ENCODE data around the gene KDM2A. TPM values are rescaled to one million over a fixed set of nuclear protein-coding genes. Genes with fewer than 3 reads are reported as not detected.

Gene KDM2A
- total RNA-seq, 1 donor, result 51.4 TPM

- H3K4me3 ChIP-seq (ENCODE audit: low read depth, low read length), result peak overlapping the region; percentile 84
- no peak for DNase-seq (ENCODE audit: low read depth)
- TF ChIP-seq, protein P1, sequence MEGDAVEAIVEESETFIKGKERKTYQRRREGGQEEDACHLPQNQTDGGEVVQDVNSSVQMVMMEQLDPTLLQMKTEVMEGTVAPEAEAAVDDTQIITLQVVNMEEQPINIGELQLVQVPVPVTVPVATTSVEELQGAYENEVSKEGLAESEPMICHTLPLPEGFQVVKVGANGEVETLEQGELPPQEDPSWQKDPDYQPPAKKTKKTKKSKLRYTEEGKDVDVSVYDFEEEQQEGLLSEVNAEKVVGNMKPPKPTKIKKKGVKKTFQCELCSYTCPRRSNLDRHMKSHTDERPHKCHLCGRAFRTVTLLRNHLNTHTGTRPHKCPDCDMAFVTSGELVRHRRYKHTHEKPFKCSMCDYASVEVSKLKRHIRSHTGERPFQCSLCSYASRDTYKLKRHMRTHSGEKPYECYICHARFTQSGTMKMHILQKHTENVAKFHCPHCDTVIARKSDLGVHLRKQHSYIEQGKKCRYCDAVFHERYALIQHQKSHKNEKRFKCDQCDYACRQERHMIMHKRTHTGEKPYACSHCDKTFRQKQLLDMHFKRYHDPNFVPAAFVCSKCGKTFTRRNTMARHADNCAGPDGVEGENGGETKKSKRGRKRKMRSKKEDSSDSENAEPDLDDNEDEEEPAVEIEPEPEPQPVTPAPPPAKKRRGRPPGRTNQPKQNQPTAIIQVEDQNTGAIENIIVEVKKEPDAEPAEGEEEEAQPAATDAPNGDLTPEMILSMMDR (IDR thresholded peaks at IDR 0.05; ENCODE audit: insufficient read depth, low read length), result no peak
Observed at GRCh38 chr11:67289651-67290479, 170.8 kb downstream of the KDM2A start.

DNA sequence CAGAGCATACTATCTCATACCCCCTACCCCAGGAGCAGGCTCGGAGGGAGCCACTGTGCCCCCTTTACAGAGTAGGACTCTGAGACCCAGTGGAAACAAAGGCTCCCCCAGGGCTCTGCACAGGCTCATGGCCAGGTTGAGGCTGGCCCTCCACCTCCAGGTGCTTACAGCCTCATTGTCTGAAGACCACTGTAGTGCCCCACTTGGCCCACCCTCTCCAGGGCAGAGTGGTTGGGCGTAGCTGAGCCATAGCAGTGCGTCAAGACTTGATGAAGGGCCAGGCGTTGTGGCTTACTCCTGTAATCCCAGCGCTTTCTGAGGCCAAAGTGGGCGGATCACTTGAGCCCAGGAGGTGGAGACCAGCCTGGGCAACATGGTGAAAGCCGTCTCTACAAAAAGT lies 171.7 kb downstream of the KDM2A start:
- peak overlapping the region; percentile 84 for H3K4me3 ChIP-seq (ENCODE audit: low read depth, low read length)
- peak; percentile 90 for DNase-seq (ENCODE audit: low read depth)
- TF ChIP-seq, protein P1 (IDR thresholded peaks at IDR 0.05; ENCODE audit: insufficient read depth, low read length), result no peak

- TF ChIP-seq, protein P1 (IDR thresholded peaks at IDR 0.05; ENCODE audit: insufficient read depth, low read length), result no peak
- no peak overlapping the region for H3K4me3 ChIP-seq (ENCODE audit: low read depth, low read length)
- DNase-seq (ENCODE audit: low read depth), result no peak
Observed at GRCh38 chr11:67291481-67292381, 172.7 kb downstream of the KDM2A start.

DNA sequence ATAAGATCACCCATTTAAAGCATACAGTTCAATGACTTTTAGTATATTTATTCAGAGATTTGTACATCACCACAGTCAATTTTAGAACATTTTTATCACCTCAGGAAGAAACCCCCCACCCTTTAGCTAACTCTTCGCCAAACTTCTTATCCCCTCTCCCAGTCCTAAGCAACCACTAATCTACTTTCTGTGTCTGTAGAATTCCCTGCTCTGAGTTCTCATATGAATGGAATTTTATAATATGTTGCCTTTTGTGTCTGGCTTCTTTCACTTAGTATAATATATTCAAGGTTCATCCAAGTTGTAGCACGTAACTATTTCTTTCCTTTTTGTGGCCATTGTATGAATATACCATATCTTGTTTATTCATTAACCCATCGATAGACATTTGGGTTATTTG lies 173.6 kb downstream of the KDM2A start:
- TF ChIP-seq, protein P1 (IDR thresholded peaks at IDR 0.05; ENCODE audit: insufficient read depth, low read length), result no peak
- DNase-seq (ENCODE audit: low read depth), result peak; percentile 31
- H3K4me3 ChIP-seq (ENCODE audit: low read depth, low read length), result no peak overlapping the region

DNA sequence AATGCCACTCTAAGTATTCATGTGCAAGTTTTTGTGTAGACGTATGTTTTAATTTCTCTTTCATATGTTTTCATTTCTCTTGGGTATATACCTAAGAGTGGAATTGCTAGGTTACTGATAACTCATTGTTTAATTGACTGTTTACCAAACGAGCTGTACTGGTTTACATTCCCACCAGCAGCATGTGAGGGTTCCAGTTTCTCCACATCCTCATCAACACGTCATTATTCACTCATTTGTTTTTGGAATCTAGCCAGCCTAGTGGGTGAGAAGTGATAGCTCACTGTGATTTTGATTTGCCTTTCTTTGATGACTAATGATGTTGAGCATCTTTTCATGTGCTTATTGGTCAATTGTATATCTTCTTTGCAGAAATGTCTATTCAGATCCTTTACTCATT lies 174.0 kb downstream of the KDM2A start:
- DNase-seq (ENCODE audit: low read depth), result no peak
- no peak overlapping the region for H3K4me3 ChIP-seq (ENCODE audit: low read depth, low read length)
- TF ChIP-seq, protein P1 (IDR thresholded peaks at IDR 0.05; ENCODE audit: insufficient read depth, low read length), result no peak

DNA sequence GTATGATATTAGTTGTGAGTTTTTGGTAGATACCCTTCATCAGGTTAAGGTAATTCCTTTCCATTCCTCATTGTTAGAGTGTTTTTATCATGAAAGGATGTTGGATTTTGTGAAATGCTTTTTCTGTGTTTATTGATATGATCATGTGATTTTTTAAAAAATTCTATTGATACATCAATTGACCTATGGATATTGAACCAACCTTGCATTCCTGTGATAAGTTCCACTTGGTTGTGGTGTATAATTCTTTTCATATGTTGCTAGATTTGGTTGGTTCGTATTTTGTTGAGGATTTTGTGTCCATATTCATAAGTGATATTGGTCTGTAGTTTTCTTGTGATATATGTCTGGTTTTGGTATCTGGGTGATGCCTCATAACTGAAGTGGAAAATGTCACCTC lies 176.8 kb downstream of the KDM2A start:
- no peak overlapping the region for H3K4me3 ChIP-seq (ENCODE audit: low read depth, low read length)
- peak; percentile 35 for DNase-seq (ENCODE audit: low read depth)
- TF ChIP-seq, protein P1 (IDR thresholded peaks at IDR 0.05; ENCODE audit: insufficient read depth, low read length), result no peak
